Astrocyte (in vitro differentiated cells and primary cell): Measurements from ENCODE around the gene TRPM3. TPM values are rescaled to one million over a fixed set of nuclear protein-coding genes. Genes with fewer than 3 reads are reported as not detected.
"Not testable (repeated sequence)": the region's sequence is repeated elsewhere in the genome, so short reads cannot be mapped to it uniquely, and the experiment has no call there.

ENCODE experiments used
- DNase-seq: peaks from one replicate; pipeline ENCODE4 v3.0.0-alpha.2; 2010; ENCODE audit warnings: low read depth
- FAIRE-seq: peaks from 2 replicates; lab custom pipeline; 2011; peaks lifted over from hg19 to GRCh38; lab: Jason Lieb, UNC
- H2AFZ ChIP-seq: 2 replicates; pipeline ENCODE4 v1.6.0; 2012; ENCODE audit warnings: low read depth, low read length, inconsistent platforms
- H3K27ac ChIP-seq: 2 replicates; pipeline ENCODE4 v1.5.1; 2011; ENCODE audit warnings: low read depth, low read length, inconsistent platforms
- H3K27me3 ChIP-seq: 2 replicates; pipeline ENCODE4 v1.6.0; 2011; ENCODE audit warnings: low read length, inconsistent platforms; ENCODE audit not compliant: insufficient read depth
- H3K36me3 ChIP-seq: 2 replicates; pipeline ENCODE4 v1.5.1; 2011; ENCODE audit warnings: low read length, inconsistent platforms; ENCODE audit not compliant: insufficient read depth
- H3K4me1 ChIP-seq: 2 replicates; pipeline ENCODE4 v1.5.1; 2011; ENCODE audit warnings: low read length, inconsistent platforms; ENCODE audit not compliant: insufficient read depth
- H3K4me2 ChIP-seq: 2 replicates; pipeline ENCODE4 v1.6.0; 2012; ENCODE audit warnings: low read length, inconsistent platforms
- H3K4me3 ChIP-seq: 2 replicates; pipeline ENCODE4 v1.5.1; 2011; ENCODE audit warnings: low read depth, mild to moderate bottlenecking, low read length, inconsistent platforms; ENCODE audit not compliant: insufficient read depth
- H3K79me2 ChIP-seq: 2 replicates; pipeline ENCODE4 v1.6.0; 2012; ENCODE audit warnings: mild to moderate bottlenecking, low read length, inconsistent platforms; ENCODE audit not compliant: insufficient read depth
- H3K9ac ChIP-seq: 2 replicates; pipeline ENCODE4 v1.6.0; 2012; ENCODE audit warnings: mild to moderate bottlenecking, low read length, inconsistent platforms
- H3K9me3 ChIP-seq: 2 replicates; pipeline ENCODE4 v1.5.1; 2012; ENCODE audit warnings: low read depth, mild to moderate bottlenecking, low read length, inconsistent platforms; ENCODE audit not compliant: insufficient read depth
- H4K20me1 ChIP-seq: 2 replicates; pipeline ENCODE4 v1.6.0; 2012; ENCODE audit warnings: low read length, inconsistent platforms; ENCODE audit not compliant: insufficient read depth
- H3K27ac Mint-ChIP-seq: one replicate; pipeline ENCODE4 v1.8.0; 2021; ENCODE audit warnings: mild to moderate bottlenecking, mixed read lengths; ENCODE audit not compliant: unreplicated experiment
- H3K27me3 Mint-ChIP-seq: one replicate; pipeline ENCODE4 v1.8.0; 2021; ENCODE audit warnings: low read depth, mixed read lengths; ENCODE audit not compliant: unreplicated experiment
- H3K36me3 Mint-ChIP-seq: one replicate; pipeline ENCODE4 v1.8.0; 2021; ENCODE audit warnings: low read depth, mixed read lengths; ENCODE audit not compliant: unreplicated experiment
- H3K4me1 Mint-ChIP-seq: one replicate; pipeline ENCODE4 v1.8.0; 2021; ENCODE audit warnings: low read depth, mixed read lengths; ENCODE audit not compliant: unreplicated experiment
- H3K4me3 Mint-ChIP-seq: one replicate; pipeline ENCODE4 v1.8.0; 2021; ENCODE audit warnings: mild to moderate bottlenecking, moderate library complexity, mixed read lengths; ENCODE audit not compliant: unreplicated experiment
- H3K9me3 Mint-ChIP-seq: one replicate; pipeline ENCODE4 v1.8.0; 2021; ENCODE audit warnings: mild to moderate bottlenecking, mixed read lengths; ENCODE audit not compliant: unreplicated experiment
- CTCF ChIP-seq: IDR thresholded peaks from 2 replicates; pipeline ENCODE4 v1.5.1; 2011; ENCODE audit warnings: low read depth, mild to moderate bottlenecking, inconsistent platforms, low read length, moderate library complexity; ENCODE audit not compliant: insufficient read depth
- EZH2 ChIP-seq: IDR thresholded peaks from 2 replicates; pipeline ENCODE4 v1.6.1; 2012; ENCODE audit warnings: mild to moderate bottlenecking, low read length, inconsistent platforms; ENCODE audit not compliant: insufficient read depth
- total RNA-seq: library from RNA; stranded (reverse); gene quantifications from 2 replicates; pipeline ENCODE4 v1.2.1, GENCODE V29; 2021

The TRPM3 gene
- total RNA-seq, 1 donor from 2014 or later = 0.14 TPM

DNA sequence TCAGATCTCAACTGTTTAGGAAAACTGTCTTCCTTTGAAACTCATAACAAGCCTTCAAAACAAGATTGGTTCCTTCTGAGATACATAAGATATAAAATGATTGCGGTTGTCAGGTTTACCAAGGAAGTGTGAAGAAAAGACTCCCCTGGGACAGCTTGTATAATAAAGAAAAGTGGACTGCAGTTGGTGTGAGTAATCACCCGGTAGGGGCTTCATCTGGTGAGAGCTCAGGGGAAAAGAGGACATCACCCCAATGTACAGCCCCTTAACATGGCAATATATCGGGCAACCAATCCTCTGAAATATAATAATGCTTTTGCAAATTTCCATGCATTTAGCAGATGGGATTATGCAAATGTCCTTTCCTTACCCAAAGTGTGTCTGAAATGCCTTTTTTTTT lies 490.4 kb downstream of the TRPM3 start:
- no peak for FAIRE-seq

GRCh38 chr9:70629080-70629685 lies 492.2 kb downstream of the TRPM3 start:
- H3K36me3 ChIP-seq, FAIRE-seq, H3K4me3 ChIP-seq, H3K27me3 ChIP-seq, H3K27ac ChIP-seq, H3K9me3 ChIP-seq, H3K27me3 Mint-ChIP-seq, DNase-seq, H3K36me3 Mint-ChIP-seq, H3K4me3 Mint-ChIP-seq, H3K27ac Mint-ChIP-seq, H2AFZ ChIP-seq, H4K20me1 ChIP-seq, H3K9ac ChIP-seq, H3K4me2 ChIP-seq, H3K4me1 Mint-ChIP-seq, H3K9me3 Mint-ChIP-seq, H3K79me2 ChIP-seq, H3K4me1 ChIP-seq: not testable (repeated sequence)

More for the DNA sequence above, 490.4 kb downstream of the TRPM3 start:
- peaks cover 4% of the 10 kb centered on the region for H3K27me3 Mint-ChIP-seq
- H3K36me3 Mint-ChIP-seq = no peaks in the 10 kb centered on the region
- Histone ChIP-seq H3K9ac (no peak overlapping the region), H3K4me1 (no peaks in the 10 kb centered on the region), H3K36me3 (no peaks in the 10 kb centered on the region), H3K4me2 (no peak overlapping the region), H4K20me1 (no peaks in the 10 kb centered on the region), H3K9me3 (no peaks in the 10 kb centered on the region), H2AFZ (no peak overlapping the region), H3K27me3 (no peaks in the 10 kb centered on the region), H3K79me2 (no peaks in the 10 kb centered on the region), H3K4me3 (no peak overlapping the region), H3K27ac (no peak overlapping the region)
- no peak overlapping the region for H3K4me3 Mint-ChIP-seq
- DNase-seq = no peak
- H3K27ac Mint-ChIP-seq = no peak overlapping the region
- no peaks in the 10 kb centered on the region for H3K4me1 Mint-ChIP-seq
- H3K9me3 Mint-ChIP-seq = no peaks in the 10 kb centered on the region
- no peak for TF ChIP-seq EZH2

DNA sequence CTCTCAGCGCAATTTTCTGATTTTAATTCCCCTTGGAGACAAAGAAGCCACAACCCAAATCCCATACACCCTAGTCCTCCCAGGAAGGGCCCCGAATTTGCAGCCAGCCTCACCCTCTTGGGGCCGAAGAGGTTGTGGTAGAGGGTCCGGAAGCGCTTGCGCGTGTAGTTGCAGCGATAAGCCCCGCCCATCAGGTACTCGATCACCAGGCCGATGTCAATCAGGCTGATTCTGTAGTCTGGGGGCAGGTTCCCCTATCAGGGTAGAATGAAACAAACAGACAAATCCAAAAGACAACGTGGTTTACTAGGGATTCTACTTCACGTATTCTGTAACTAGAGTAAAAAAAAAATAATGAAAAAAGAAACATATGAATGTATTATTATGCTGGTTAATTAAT lies 496.3 kb downstream of the TRPM3 start:
- Histone ChIP-seq H2AFZ (no peak overlapping the region), H3K4me3 (no peak overlapping the region), H3K27me3 (no peaks in the 10 kb centered on the region), H3K9ac (no peak overlapping the region), H3K9me3 (no peaks in the 10 kb centered on the region), H3K79me2 (no peaks in the 10 kb centered on the region), H3K4me2 (no peak overlapping the region), H3K36me3 (no peaks in the 10 kb centered on the region), H3K4me1 (no peaks in the 10 kb centered on the region), H4K20me1 (no peaks in the 10 kb centered on the region), H3K27ac (no peak overlapping the region)
- TF ChIP-seq CTCF (no peak), EZH2 (no peak)
- H3K27me3 Mint-ChIP-seq = peaks cover 4% of the 10 kb centered on the region
- no peaks in the 10 kb centered on the region for H3K36me3 Mint-ChIP-seq
- no peaks in the 10 kb centered on the region for H3K4me1 Mint-ChIP-seq
- DNase-seq (no peak), FAIRE-seq (no peak)
- H3K27ac Mint-ChIP-seq = no peak overlapping the region
- H3K9me3 Mint-ChIP-seq = no peaks in the 10 kb centered on the region
- no peak overlapping the region for H3K4me3 Mint-ChIP-seq
